Measurements from ENCODE around the gene RABAC1. TPM values are rescaled to one million over a fixed set of nuclear protein-coding genes. Genes with fewer than 3 reads are reported as not detected.
A peak's percentile ranks its signal among the peaks of the same experiment; 100 is the strongest.

The RABAC1 gene
- total and polyA plus RNA-seq, 2 of the 8 experiments (the other 6 are each of a cell fraction or from before 2014, with no cell fraction given): 124 to 439 TPM

DNA sequence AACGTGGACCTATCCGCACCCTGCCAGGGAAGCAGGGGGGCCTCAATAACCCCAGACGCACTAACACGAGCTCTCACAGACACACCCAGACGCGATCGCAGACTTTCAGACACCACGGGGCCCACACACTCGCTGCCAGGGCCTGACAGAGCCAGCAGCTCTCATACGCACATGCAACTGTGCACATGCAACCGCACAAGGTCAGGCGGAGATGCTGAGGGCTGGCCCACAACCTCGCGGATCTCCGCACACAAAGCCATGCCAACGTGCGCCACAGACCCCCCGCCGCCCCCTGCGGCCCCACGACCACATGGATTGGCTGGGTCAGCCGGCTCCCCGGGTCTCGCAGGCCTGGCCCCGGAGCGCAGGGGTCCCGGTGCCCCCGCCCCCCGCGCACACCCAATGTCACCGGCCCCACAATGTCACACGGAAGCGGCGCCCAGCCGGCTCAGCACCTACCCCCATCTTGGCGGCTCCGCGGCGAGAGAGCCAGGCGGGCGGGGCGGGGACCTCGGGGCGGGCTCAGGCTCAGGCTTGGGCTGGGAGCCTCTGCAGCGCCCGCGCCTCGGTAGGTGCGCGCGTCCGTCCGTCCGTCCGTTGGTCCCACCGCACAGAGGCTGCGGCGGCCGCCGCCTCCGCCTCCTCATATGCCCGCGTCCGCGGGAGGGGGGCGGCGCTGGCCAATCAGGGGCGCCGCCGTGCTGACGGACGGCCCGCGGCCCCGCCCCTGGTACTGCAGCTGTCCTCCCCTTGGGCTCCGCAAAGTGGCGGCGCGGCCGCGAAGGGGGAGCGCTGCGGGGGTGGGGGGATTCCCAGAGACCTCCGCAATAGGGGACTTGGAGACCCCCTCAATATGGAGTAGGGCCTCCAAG lies 34.7 kb upstream of the RABAC1 start, which contains the start of gene ATP1A3 (continued):
- TF ChIP-seq, protein P1, sequence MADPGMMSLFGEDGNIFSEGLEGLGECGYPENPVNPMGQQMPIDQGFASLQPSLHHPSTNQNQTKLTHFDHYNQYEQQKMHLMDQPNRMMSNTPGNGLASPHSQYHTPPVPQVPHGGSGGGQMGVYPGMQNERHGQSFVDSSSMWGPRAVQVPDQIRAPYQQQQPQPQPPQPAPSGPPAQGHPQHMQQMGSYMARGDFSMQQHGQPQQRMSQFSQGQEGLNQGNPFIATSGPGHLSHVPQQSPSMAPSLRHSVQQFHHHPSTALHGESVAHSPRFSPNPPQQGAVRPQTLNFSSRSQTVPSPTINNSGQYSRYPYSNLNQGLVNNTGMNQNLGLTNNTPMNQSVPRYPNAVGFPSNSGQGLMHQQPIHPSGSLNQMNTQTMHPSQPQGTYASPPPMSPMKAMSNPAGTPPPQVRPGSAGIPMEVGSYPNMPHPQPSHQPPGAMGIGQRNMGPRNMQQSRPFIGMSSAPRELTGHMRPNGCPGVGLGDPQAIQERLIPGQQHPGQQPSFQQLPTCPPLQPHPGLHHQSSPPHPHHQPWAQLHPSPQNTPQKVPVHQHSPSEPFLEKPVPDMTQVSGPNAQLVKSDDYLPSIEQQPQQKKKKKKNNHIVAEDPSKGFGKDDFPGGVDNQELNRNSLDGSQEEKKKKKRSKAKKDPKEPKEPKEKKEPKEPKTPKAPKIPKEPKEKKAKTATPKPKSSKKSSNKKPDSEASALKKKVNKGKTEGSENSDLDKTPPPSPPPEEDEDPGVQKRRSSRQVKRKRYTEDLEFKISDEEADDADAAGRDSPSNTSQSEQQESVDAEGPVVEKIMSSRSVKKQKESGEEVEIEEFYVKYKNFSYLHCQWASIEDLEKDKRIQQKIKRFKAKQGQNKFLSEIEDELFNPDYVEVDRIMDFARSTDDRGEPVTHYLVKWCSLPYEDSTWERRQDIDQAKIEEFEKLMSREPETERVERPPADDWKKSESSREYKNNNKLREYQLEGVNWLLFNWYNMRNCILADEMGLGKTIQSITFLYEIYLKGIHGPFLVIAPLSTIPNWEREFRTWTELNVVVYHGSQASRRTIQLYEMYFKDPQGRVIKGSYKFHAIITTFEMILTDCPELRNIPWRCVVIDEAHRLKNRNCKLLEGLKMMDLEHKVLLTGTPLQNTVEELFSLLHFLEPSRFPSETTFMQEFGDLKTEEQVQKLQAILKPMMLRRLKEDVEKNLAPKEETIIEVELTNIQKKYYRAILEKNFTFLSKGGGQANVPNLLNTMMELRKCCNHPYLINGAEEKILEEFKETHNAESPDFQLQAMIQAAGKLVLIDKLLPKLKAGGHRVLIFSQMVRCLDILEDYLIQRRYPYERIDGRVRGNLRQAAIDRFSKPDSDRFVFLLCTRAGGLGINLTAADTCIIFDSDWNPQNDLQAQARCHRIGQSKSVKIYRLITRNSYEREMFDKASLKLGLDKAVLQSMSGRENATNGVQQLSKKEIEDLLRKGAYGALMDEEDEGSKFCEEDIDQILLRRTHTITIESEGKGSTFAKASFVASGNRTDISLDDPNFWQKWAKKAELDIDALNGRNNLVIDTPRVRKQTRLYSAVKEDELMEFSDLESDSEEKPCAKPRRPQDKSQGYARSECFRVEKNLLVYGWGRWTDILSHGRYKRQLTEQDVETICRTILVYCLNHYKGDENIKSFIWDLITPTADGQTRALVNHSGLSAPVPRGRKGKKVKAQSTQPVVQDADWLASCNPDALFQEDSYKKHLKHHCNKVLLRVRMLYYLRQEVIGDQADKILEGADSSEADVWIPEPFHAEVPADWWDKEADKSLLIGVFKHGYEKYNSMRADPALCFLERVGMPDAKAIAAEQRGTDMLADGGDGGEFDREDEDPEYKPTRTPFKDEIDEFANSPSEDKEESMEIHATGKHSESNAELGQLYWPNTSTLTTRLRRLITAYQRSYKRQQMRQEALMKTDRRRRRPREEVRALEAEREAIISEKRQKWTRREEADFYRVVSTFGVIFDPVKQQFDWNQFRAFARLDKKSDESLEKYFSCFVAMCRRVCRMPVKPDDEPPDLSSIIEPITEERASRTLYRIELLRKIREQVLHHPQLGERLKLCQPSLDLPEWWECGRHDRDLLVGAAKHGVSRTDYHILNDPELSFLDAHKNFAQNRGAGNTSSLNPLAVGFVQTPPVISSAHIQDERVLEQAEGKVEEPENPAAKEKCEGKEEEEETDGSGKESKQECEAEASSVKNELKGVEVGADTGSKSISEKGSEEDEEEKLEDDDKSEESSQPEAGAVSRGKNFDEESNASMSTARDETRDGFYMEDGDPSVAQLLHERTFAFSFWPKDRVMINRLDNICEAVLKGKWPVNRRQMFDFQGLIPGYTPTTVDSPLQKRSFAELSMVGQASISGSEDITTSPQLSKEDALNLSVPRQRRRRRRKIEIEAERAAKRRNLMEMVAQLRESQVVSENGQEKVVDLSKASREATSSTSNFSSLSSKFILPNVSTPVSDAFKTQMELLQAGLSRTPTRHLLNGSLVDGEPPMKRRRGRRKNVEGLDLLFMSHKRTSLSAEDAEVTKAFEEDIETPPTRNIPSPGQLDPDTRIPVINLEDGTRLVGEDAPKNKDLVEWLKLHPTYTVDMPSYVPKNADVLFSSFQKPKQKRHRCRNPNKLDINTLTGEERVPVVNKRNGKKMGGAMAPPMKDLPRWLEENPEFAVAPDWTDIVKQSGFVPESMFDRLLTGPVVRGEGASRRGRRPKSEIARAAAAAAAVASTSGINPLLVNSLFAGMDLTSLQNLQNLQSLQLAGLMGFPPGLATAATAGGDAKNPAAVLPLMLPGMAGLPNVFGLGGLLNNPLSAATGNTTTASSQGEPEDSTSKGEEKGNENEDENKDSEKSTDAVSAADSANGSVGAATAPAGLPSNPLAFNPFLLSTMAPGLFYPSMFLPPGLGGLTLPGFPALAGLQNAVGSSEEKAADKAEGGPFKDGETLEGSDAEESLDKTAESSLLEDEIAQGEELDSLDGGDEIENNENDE (IDR thresholded peaks at IDR 0.05; ENCODE audit: insufficient replicate concordance, low read length): no peak
- TF ChIP-seq SP1 (IDR thresholded peaks at IDR 0.05; ENCODE audit: low read depth, low read length) (no peak), TAF7 (optimal IDR thresholded peaks at IDR 0.05; ENCODE audit: borderline replicate concordance, low read depth, low read length) (no peak), JUND (IDR thresholded peaks at IDR 0.05; ENCODE audit: low read length) (0 out of 2 replicates have a peak, but pooled peaks have one; percentile 3), EP300 (IDR thresholded peaks at IDR 0.05; ENCODE audit: borderline replicate concordance in 1 of 2, low read depth in 2 of 2, low read length in 2 of 2) (no peak), NANOG (IDR thresholded peaks at IDR 0.05; ENCODE audit: insufficient read depth, low read depth, low read length, poor library complexity, severe bottlenecking) (no peak), JUN (IDR thresholded peaks at IDR 0.05; ENCODE audit: low read depth, low read length) (no peak), CREB1 (IDR thresholded peaks at IDR 0.05) (no peak), TAF1 (IDR thresholded peaks at IDR 0.05; ENCODE audit: low read depth, low read length) (peak; percentile 24; the same call in 1 of the 2 replicates)

Measured in H1 (cell line).